ENCODE data around the gene KIAA1217.

KIAA1217 gene

GRCh38 chr10:24339387-24339786, 130.4 kb downstream of the KIAA1217 start:
- no peak overlapping the region for H3K27ac ChIP-seq (ENCODE audit: low read length)
- no peaks in the 10 kb centered on the region for H3K27me3 ChIP-seq (ENCODE audit: control insufficient read depth in 1 of 2, insufficient read depth in 2 of 2, low read length in 2 of 2)
- peaks cover 5% of the 10 kb centered on the region for H3K4me1 ChIP-seq (ENCODE audit: control insufficient read depth, insufficient read depth, low read length)
- H3K4me3 ChIP-seq (ENCODE audit: low read length in 2 of 2): no peak overlapping the region
- no peak overlapping the region for H3K9ac ChIP-seq (ENCODE audit: low read length in 2 of 2)
- H3K36me3 ChIP-seq (ENCODE audit: control insufficient read depth in 2 of 2, insufficient read depth in 2 of 2, low read length in 2 of 2): no peaks in the 10 kb centered on the region
- no peaks in the 10 kb centered on the region for H3K9me3 ChIP-seq (ENCODE audit: control insufficient read depth in 2 of 2, low read length in 2 of 2)

GRCh38 chr10:24340446-24340845, 131.5 kb downstream of the KIAA1217 start:
- Histone ChIP-seq H3K9ac (ENCODE audit: low read length in 2 of 2) (no peak overlapping the region), H3K4me1 (ENCODE audit: control insufficient read depth, insufficient read depth, low read length) (peaks cover 5% of the 10 kb centered on the region), H3K9me3 (ENCODE audit: control insufficient read depth in 2 of 2, low read length in 2 of 2) (no peaks in the 10 kb centered on the region), H3K4me3 (ENCODE audit: low read length in 2 of 2) (no peak overlapping the region), H3K27ac (ENCODE audit: low read length) (no peak overlapping the region), H3K27me3 (ENCODE audit: control insufficient read depth in 1 of 2, insufficient read depth in 2 of 2, low read length in 2 of 2) (no peaks in the 10 kb centered on the region), H3K36me3 (ENCODE audit: control insufficient read depth in 2 of 2, insufficient read depth in 2 of 2, low read length in 2 of 2) (no peaks in the 10 kb centered on the region)

GRCh38 chr10:24340883-24341282, 131.9 kb downstream of the KIAA1217 start:
- H3K27me3 ChIP-seq (ENCODE audit: control insufficient read depth in 1 of 2, insufficient read depth in 2 of 2, low read length in 2 of 2): no peaks in the 10 kb centered on the region
- no peak overlapping the region for H3K27ac ChIP-seq (ENCODE audit: low read length)
- H3K9me3 ChIP-seq (ENCODE audit: control insufficient read depth in 2 of 2, low read length in 2 of 2): no peaks in the 10 kb centered on the region
- no peak overlapping the region for H3K4me3 ChIP-seq (ENCODE audit: low read length in 2 of 2)
- no peaks in the 10 kb centered on the region for H3K36me3 ChIP-seq (ENCODE audit: control insufficient read depth in 2 of 2, insufficient read depth in 2 of 2, low read length in 2 of 2)
- no peak overlapping the region for H3K9ac ChIP-seq (ENCODE audit: low read length in 2 of 2)
- peaks cover 5% of the 10 kb centered on the region for H3K4me1 ChIP-seq (ENCODE audit: control insufficient read depth, insufficient read depth, low read length)

- H3K9ac ChIP-seq (ENCODE audit: low read length in 2 of 2): no peak overlapping the region
- H3K4me3 ChIP-seq (ENCODE audit: low read length in 2 of 2): no peak overlapping the region
- H3K9me3 ChIP-seq (ENCODE audit: control insufficient read depth in 2 of 2, low read length in 2 of 2): no peaks in the 10 kb centered on the region
- H3K27me3 ChIP-seq (ENCODE audit: control insufficient read depth in 1 of 2, insufficient read depth in 2 of 2, low read length in 2 of 2): no peaks in the 10 kb centered on the region
- H3K4me1 ChIP-seq (ENCODE audit: control insufficient read depth, insufficient read depth, low read length): peaks cover 5% of the 10 kb centered on the region
- H3K36me3 ChIP-seq (ENCODE audit: control insufficient read depth in 2 of 2, insufficient read depth in 2 of 2, low read length in 2 of 2): no peaks in the 10 kb centered on the region
- H3K27ac ChIP-seq (ENCODE audit: low read length): no peak overlapping the region
Observed at GRCh38 chr10:24341371-24341770, 132.4 kb downstream of the KIAA1217 start.

- H3K27ac ChIP-seq (ENCODE audit: low read length): no peak overlapping the region
- no peak overlapping the region for H3K4me3 ChIP-seq (ENCODE audit: low read length in 2 of 2)
- no peaks in the 10 kb centered on the region for H3K27me3 ChIP-seq (ENCODE audit: control insufficient read depth in 1 of 2, insufficient read depth in 2 of 2, low read length in 2 of 2)
- no peak overlapping the region for H3K9ac ChIP-seq (ENCODE audit: low read length in 2 of 2)
- H3K4me1 ChIP-seq (ENCODE audit: control insufficient read depth, insufficient read depth, low read length): peaks cover 5% of the 10 kb centered on the region
- no peaks in the 10 kb centered on the region for H3K9me3 ChIP-seq (ENCODE audit: control insufficient read depth in 2 of 2, low read length in 2 of 2)
- H3K36me3 ChIP-seq (ENCODE audit: control insufficient read depth in 2 of 2, insufficient read depth in 2 of 2, low read length in 2 of 2): no peaks in the 10 kb centered on the region
Observed at GRCh38 chr10:24341897-24342296, 133.0 kb downstream of the KIAA1217 start.

- no peak overlapping the region for H3K4me3 ChIP-seq (ENCODE audit: low read length in 2 of 2)
- no peaks in the 10 kb centered on the region for H3K27me3 ChIP-seq (ENCODE audit: control insufficient read depth in 1 of 2, insufficient read depth in 2 of 2, low read length in 2 of 2)
- H3K9me3 ChIP-seq (ENCODE audit: control insufficient read depth in 2 of 2, low read length in 2 of 2): no peaks in the 10 kb centered on the region
- peaks cover 5% of the 10 kb centered on the region for H3K4me1 ChIP-seq (ENCODE audit: control insufficient read depth, insufficient read depth, low read length)
- no peaks in the 10 kb centered on the region for H3K36me3 ChIP-seq (ENCODE audit: control insufficient read depth in 2 of 2, insufficient read depth in 2 of 2, low read length in 2 of 2)
- H3K9ac ChIP-seq (ENCODE audit: low read length in 2 of 2): no peak overlapping the region
- no peak overlapping the region for H3K27ac ChIP-seq (ENCODE audit: low read length)
Observed at GRCh38 chr10:24343686-24344085, 134.7 kb downstream of the KIAA1217 start.

- Histone ChIP-seq H3K27me3 (ENCODE audit: control insufficient read depth in 1 of 2, insufficient read depth in 2 of 2, low read length in 2 of 2) (no peaks in the 10 kb centered on the region), H3K9ac (ENCODE audit: low read length in 2 of 2) (no peak overlapping the region), H3K36me3 (ENCODE audit: control insufficient read depth in 2 of 2, insufficient read depth in 2 of 2, low read length in 2 of 2) (no peaks in the 10 kb centered on the region), H3K9me3 (ENCODE audit: control insufficient read depth in 2 of 2, low read length in 2 of 2) (no peaks in the 10 kb centered on the region), H3K4me3 (ENCODE audit: low read length in 2 of 2) (no peak overlapping the region), H3K27ac (ENCODE audit: low read length) (peak overlapping the region; percentile 13), H3K4me1 (ENCODE audit: control insufficient read depth, insufficient read depth, low read length) (peaks cover 5% of the 10 kb centered on the region)
Observed at GRCh38 chr10:24344279-24344678, 135.3 kb downstream of the KIAA1217 start.

GRCh38 chr10:24344695-24345463, 135.9 kb downstream of the KIAA1217 start:
- H3K4me3 ChIP-seq (ENCODE audit: low read length in 2 of 2): no peak overlapping the region
- H3K4me1 ChIP-seq (ENCODE audit: control insufficient read depth, insufficient read depth, low read length): peaks cover 5% of the 10 kb centered on the region
- H3K9me3 ChIP-seq (ENCODE audit: control insufficient read depth in 2 of 2, low read length in 2 of 2): no peaks in the 10 kb centered on the region
- H3K36me3 ChIP-seq (ENCODE audit: control insufficient read depth in 2 of 2, insufficient read depth in 2 of 2, low read length in 2 of 2): no peaks in the 10 kb centered on the region
- peak overlapping the region; percentile 13 for H3K27ac ChIP-seq (ENCODE audit: low read length)
- no peak overlapping the region for H3K9ac ChIP-seq (ENCODE audit: low read length in 2 of 2)
- H3K27me3 ChIP-seq (ENCODE audit: control insufficient read depth in 1 of 2, insufficient read depth in 2 of 2, low read length in 2 of 2): no peaks in the 10 kb centered on the region

- Histone ChIP-seq H3K27me3 (ENCODE audit: control insufficient read depth in 1 of 2, insufficient read depth in 2 of 2, low read length in 2 of 2) (no peaks in the 10 kb centered on the region), H3K4me1 (ENCODE audit: control insufficient read depth, insufficient read depth, low read length) (no peaks in the 10 kb centered on the region), H3K27ac (ENCODE audit: low read length) (no peak overlapping the region), H3K9me3 (ENCODE audit: control insufficient read depth in 2 of 2, low read length in 2 of 2) (no peaks in the 10 kb centered on the region), H3K9ac (ENCODE audit: low read length in 2 of 2) (no peak overlapping the region), H3K36me3 (ENCODE audit: control insufficient read depth in 2 of 2, insufficient read depth in 2 of 2, low read length in 2 of 2) (no peaks in the 10 kb centered on the region), H3K4me3 (ENCODE audit: low read length in 2 of 2) (no peak overlapping the region)
Observed at GRCh38 chr10:24346877-24347519, 138.1 kb downstream of the KIAA1217 start.

- H3K9ac ChIP-seq (ENCODE audit: low read length in 2 of 2): no peak overlapping the region
- no peaks in the 10 kb centered on the region for H3K36me3 ChIP-seq (ENCODE audit: control insufficient read depth in 2 of 2, insufficient read depth in 2 of 2, low read length in 2 of 2)
- no peaks in the 10 kb centered on the region for H3K9me3 ChIP-seq (ENCODE audit: control insufficient read depth in 2 of 2, low read length in 2 of 2)
- H3K4me3 ChIP-seq (ENCODE audit: low read length in 2 of 2): no peak overlapping the region
- no peak overlapping the region for H3K27ac ChIP-seq (ENCODE audit: low read length)
- H3K4me1 ChIP-seq (ENCODE audit: control insufficient read depth, insufficient read depth, low read length): no peaks in the 10 kb centered on the region
- H3K27me3 ChIP-seq (ENCODE audit: control insufficient read depth in 1 of 2, insufficient read depth in 2 of 2, low read length in 2 of 2): no peaks in the 10 kb centered on the region
Observed at GRCh38 chr10:24349379-24350001, 140.6 kb downstream of the KIAA1217 start.
